ENCODE measurements around the gene EGFR. TPM values are rescaled to one million over a fixed set of nuclear protein-coding genes. Genes with fewer than 3 reads are reported as not detected.

EGFR gene
- total RNA-seq, 2 donors from 2014 or later: 57.8 to 63.4 TPM

- Histone ChIP-seq H3K9ac (ENCODE audit: low read depth in 2 of 2, low read length in 2 of 2) (peak overlapping the region in 1 of 2 donors; percentile 14), H3K4me3 (no peak overlapping the region), H3K9me3 (no peaks in the 10 kb centered on the region), H3K27me3 (no peaks in the 10 kb centered on the region), H3K27ac (no peak overlapping the region), H3K4me1 (peaks cover 7% of the 10 kb centered on the region), H3K36me3 (no peaks in the 10 kb centered on the region)
- intact Hi-C loops (cut with DNase I): no loop called here
- no peak for TF ChIP-seq CTCF (IDR thresholded peaks at IDR 0.05)
- peak; percentile 51 for DNase-seq
Measured at GRCh38 chr7:55187701-55188491, 169.1 kb downstream of the EGFR start.

- H3K9ac ChIP-seq (ENCODE audit: low read depth in 2 of 2, low read length in 2 of 2): no peak overlapping the region
- H3K36me3 ChIP-seq: no peaks in the 10 kb centered on the region
- no peak overlapping the region for H3K27ac ChIP-seq
- no peak overlapping the region for H3K4me3 ChIP-seq
- H3K9me3 ChIP-seq: no peaks in the 10 kb centered on the region
- H3K4me1 ChIP-seq: peaks cover 7% of the 10 kb centered on the region
- no peak for TF ChIP-seq CTCF (IDR thresholded peaks at IDR 0.05)
- DNase-seq: peak; percentile 55
- intact Hi-C loops (cut with DNase I): no loop called here
- H3K27me3 ChIP-seq: no peaks in the 10 kb centered on the region
Measured at GRCh38 chr7:55188590-55189138, 169.8 kb downstream of the EGFR start.

- Histone ChIP-seq H3K36me3 (no peaks in the 10 kb centered on the region), H3K4me3 (no peak overlapping the region), H3K27me3 (no peaks in the 10 kb centered on the region), H3K9me3 (no peaks in the 10 kb centered on the region), H3K27ac (no peak overlapping the region), H3K9ac (ENCODE audit: low read depth in 2 of 2, low read length in 2 of 2) (no peak overlapping the region), H3K4me1 (peaks cover 7% of the 10 kb centered on the region)
- no peak for TF ChIP-seq CTCF (IDR thresholded peaks at IDR 0.05)
- DNase-seq: no peak
- intact Hi-C loops (cut with DNase I): no loop called here
Measured at GRCh38 chr7:55189146-55189766, 170.4 kb downstream of the EGFR start.

GRCh38 chr7:55189878-55190436 lies 171.1 kb downstream of the EGFR start:
- H3K9me3 ChIP-seq: no peaks in the 10 kb centered on the region
- TF ChIP-seq CTCF (IDR thresholded peaks at IDR 0.05): no peak
- H3K27ac ChIP-seq: no peak overlapping the region
- no peaks in the 10 kb centered on the region for H3K27me3 ChIP-seq
- DNase-seq: no peak
- H3K4me3 ChIP-seq: no peak overlapping the region
- intact Hi-C loops (cut with DNase I): no loop called here
- no peaks in the 10 kb centered on the region for H3K36me3 ChIP-seq
- peaks cover 7% of the 10 kb centered on the region for H3K4me1 ChIP-seq
- no peak overlapping the region for H3K9ac ChIP-seq (ENCODE audit: low read depth in 2 of 2, low read length in 2 of 2)

- H3K27ac ChIP-seq: no peak overlapping the region
- intact Hi-C loops (cut with DNase I): no loop called here
- H3K27me3 ChIP-seq: no peaks in the 10 kb centered on the region
- no peak for DNase-seq
- H3K36me3 ChIP-seq: no peaks in the 10 kb centered on the region
- no peaks in the 10 kb centered on the region for H3K9me3 ChIP-seq
- H3K9ac ChIP-seq (ENCODE audit: low read depth in 2 of 2, low read length in 2 of 2): no peak overlapping the region
- no peak overlapping the region for H3K4me3 ChIP-seq
- peaks cover 7% of the 10 kb centered on the region for H3K4me1 ChIP-seq
- TF ChIP-seq CTCF (IDR thresholded peaks at IDR 0.05): no peak
Measured at GRCh38 chr7:55190511-55191160, 171.8 kb downstream of the EGFR start.
